Measurements from ENCODE around the gene TMEM131L.
"Not testable (repeated sequence)": the region's sequence is repeated elsewhere in the genome, so short reads cannot be mapped to it uniquely, and the experiment has no call there.

TMEM131L gene

GRCh38 chr4:153481478-153481877, 15.3 kb downstream of the TMEM131L start:
- DNase-seq = no peak

- no peak for DNase-seq
Measured at GRCh38 chr4:153483432-153484418, 17.6 kb downstream of the TMEM131L start.

GRCh38 chr4:153485359-153485758, 19.2 kb downstream of the TMEM131L start:
- DNase-seq = no peak

- DNase-seq = no peak
Measured at GRCh38 chr4:153485860-153486259, 19.7 kb downstream of the TMEM131L start.

- no peak for DNase-seq
Measured at GRCh38 chr4:153486281-153487151, 20.4 kb downstream of the TMEM131L start.

GRCh38 chr4:153488006-153488891, 22.1 kb downstream of the TMEM131L start:
- DNase-seq = no peak

- DNase-seq = no peak
Measured at GRCh38 chr4:153489856-153490558, 23.8 kb downstream of the TMEM131L start.

- DNase-seq = no peak
Measured at GRCh38 chr4:153490985-153491483, 24.9 kb downstream of the TMEM131L start.

- no peak for DNase-seq
Measured at GRCh38 chr4:153494562-153494961, 28.4 kb downstream of the TMEM131L start.

- no peak for DNase-seq
Measured at GRCh38 chr4:153495480-153496193, 29.5 kb downstream of the TMEM131L start.

GRCh38 chr4:153497091-153497531, 31.0 kb downstream of the TMEM131L start:
- no peak for DNase-seq

- DNase-seq = no peak
Measured at GRCh38 chr4:153497988-153498967, 32.1 kb downstream of the TMEM131L start.

GRCh38 chr4:153499005-153499404, 32.8 kb downstream of the TMEM131L start:
- DNase-seq = no peak

- no peak for DNase-seq
Measured at GRCh38 chr4:153501578-153501977, 35.4 kb downstream of the TMEM131L start.

- DNase-seq = no peak
Measured at GRCh38 chr4:153502584-153502983, 36.4 kb downstream of the TMEM131L start.

GRCh38 chr4:153506341-153507309, 40.5 kb downstream of the TMEM131L start:
- no peak for DNase-seq

GRCh38 chr4:153507310-153508073, 41.3 kb downstream of the TMEM131L start:
- DNase-seq = no peak

- DNase-seq = not testable (repeated sequence)
Measured at GRCh38 chr4:153509212-153509611, 43.1 kb downstream of the TMEM131L start.
